HG02870 (cell line): ENCODE results near the gene ZNF598.

ENCODE experiments used
- ATAC-seq: cut with Tn5 transposase; IDR thresholded peaks from one replicate; pipeline ENCODE4 v1.9.1; 2021; ENCODE audit warnings: mild to moderate bottlenecking, moderate library complexity; ENCODE audit not compliant: unreplicated experiment

ZNF598 gene

GRCh38 chr16:2008009-2008526, 1.6 kb downstream of the ZNF598 start:
- ATAC-seq: no peak

- no peak for ATAC-seq
Measured at GRCh38 chr16:2007081-2007836, 2.4 kb downstream of the ZNF598 start.

GRCh38 chr16:2006317-2006716, 3.3 kb downstream of the ZNF598 start:
- no peak for ATAC-seq

- no peak for ATAC-seq
Measured at GRCh38 chr16:2005646-2006045, 4.0 kb downstream of the ZNF598 start.

- no peak for ATAC-seq
Measured at GRCh38 chr16:2004795-2005517, 4.7 kb downstream of the ZNF598 start.

- ATAC-seq: peak; percentile 54
Measured at GRCh38 chr16:2003827-2004641, 5.6 kb downstream of the ZNF598 start.

- no peak for ATAC-seq
Measured at GRCh38 chr16:2003231-2003826, 6.3 kb downstream of the ZNF598 start.

GRCh38 chr16:2002406-2003230, 7.0 kb downstream of the ZNF598 start:
- no peak for ATAC-seq

- no peak for ATAC-seq
Measured at GRCh38 chr16:2001456-2002355, 7.9 kb downstream of the ZNF598 start.

GRCh38 chr16:2001035-2001434, 8.6 kb downstream of the ZNF598 start:
- ATAC-seq: no peak

GRCh38 chr16:1999866-2000514, 9.6 kb downstream of the ZNF598 start:
- ATAC-seq: no peak

- ATAC-seq: no peak
Measured at GRCh38 chr16:1998852-1999801, 10.5 kb downstream of the ZNF598 start.

- no peak for ATAC-seq
Measured at GRCh38 chr16:1998360-1998835, 11.2 kb downstream of the ZNF598 start.

GRCh38 chr16:1997494-1998359, 11.9 kb downstream of the ZNF598 start:
- ATAC-seq: no peak

- no peak for ATAC-seq
Measured at GRCh38 chr16:1993731-1994131, 15.9 kb downstream of the ZNF598 start.

GRCh38 chr16:1992704-1993317, 16.8 kb downstream of the ZNF598 start:
- ATAC-seq: no peak
